GM13977 (cell line): Measurements from ENCODE around the gene ATOX1.
"Not testable (repeated sequence)": the region's sequence is repeated elsewhere in the genome, so short reads cannot be mapped to it uniquely, and the experiment has no call there.

Experiments
- DNase-seq: peaks from one replicate; pipeline ENCODE4 v3.0.0; 2012; ENCODE audit warnings: low spot score
- in situ Hi-C: fragments of 300-500 bp; cut with MboI; formaldehyde crosslinking; loops from one replicate; pipeline ENCODE4 v1.12.0; 2022; ENCODE audit warnings: low sequenced_read_pairs, low pct_unique_long_range_greater_than_20kb, mixed read lengths, inconsistent platforms; ENCODE audit not compliant: unreplicated experiment
- TF ChIP-seq, protein P1 (sequence below): IDR thresholded peaks from 2 replicates; pipeline ENCODE4 v1.5.1; 2012; ENCODE audit warnings: mild to moderate bottlenecking, control low read depth; ENCODE audit not compliant: insufficient read depth; ENCODE audit errors: extremely low read depth, missing control alignments

Gene ATOX1

DNA sequence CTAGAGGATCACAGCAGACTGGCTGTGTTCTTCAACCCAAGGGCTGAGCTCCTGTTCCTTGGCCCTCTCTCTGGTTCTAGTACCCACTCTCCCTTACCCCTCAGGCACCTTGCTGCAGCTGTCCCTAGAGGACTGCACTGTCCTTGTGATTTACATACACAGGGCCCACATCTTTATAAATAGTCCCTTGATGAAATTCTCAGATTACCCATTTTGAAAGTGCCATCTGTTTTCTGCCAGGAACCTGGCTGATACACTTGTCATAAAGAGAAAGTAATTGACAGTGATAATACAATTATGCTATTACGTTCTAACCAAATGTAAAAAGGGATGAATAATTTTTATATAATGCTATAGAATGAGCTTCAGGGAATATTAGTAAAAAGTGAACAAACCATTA lies 55.2 kb downstream of the ATOX1 start:
- TF ChIP-seq, protein P1, sequence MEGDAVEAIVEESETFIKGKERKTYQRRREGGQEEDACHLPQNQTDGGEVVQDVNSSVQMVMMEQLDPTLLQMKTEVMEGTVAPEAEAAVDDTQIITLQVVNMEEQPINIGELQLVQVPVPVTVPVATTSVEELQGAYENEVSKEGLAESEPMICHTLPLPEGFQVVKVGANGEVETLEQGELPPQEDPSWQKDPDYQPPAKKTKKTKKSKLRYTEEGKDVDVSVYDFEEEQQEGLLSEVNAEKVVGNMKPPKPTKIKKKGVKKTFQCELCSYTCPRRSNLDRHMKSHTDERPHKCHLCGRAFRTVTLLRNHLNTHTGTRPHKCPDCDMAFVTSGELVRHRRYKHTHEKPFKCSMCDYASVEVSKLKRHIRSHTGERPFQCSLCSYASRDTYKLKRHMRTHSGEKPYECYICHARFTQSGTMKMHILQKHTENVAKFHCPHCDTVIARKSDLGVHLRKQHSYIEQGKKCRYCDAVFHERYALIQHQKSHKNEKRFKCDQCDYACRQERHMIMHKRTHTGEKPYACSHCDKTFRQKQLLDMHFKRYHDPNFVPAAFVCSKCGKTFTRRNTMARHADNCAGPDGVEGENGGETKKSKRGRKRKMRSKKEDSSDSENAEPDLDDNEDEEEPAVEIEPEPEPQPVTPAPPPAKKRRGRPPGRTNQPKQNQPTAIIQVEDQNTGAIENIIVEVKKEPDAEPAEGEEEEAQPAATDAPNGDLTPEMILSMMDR, result no peak
- peak; percentile 42 for DNase-seq
- in situ Hi-C loops, result no loop called here

DNA sequence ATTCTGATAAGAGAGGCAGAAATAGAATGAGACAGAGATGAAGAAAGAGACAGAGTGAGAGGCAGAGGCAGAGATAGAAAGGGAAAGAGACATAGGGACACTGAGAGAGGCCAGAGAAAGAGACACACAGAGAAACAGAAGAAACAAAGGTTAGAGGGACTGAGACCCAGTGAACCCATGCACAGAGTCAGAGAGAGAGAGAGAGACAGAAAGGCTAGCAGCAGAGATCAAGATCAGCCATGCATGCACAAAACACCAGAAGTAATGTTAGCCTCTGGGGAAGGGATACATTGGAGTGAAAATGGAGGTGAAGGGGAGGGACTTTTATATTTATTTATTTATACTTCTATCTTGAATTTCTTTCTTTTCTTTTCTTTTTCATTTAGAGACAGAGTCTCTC lies 57.6 kb downstream of the ATOX1 start:
- in situ Hi-C loops, result no loop called here
- TF ChIP-seq, protein P1, result no peak
- peak; percentile 29 for DNase-seq

DNA sequence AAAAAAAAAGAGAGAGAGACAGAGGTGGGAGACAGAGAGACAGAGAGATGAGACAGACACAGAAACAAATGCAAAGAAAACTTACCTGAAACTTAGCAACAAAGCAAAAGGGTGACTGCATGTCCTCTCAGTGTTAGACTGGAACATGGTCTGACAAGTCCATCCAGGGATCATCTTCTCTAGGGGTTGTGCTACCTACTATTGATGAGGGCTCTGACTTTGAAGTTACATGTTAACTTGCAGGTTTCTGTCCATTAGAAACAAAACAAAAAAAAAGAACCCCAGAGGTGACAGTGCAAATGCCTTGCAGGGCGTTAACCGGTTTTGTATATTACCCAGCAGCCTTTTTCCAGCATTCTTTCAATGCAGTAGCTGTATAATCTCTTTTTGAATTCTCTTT lies 58.1 kb downstream of the ATOX1 start:
- no peak for DNase-seq
- in situ Hi-C loops, result no loop called here
- TF ChIP-seq, protein P1, result no peak

DNA sequence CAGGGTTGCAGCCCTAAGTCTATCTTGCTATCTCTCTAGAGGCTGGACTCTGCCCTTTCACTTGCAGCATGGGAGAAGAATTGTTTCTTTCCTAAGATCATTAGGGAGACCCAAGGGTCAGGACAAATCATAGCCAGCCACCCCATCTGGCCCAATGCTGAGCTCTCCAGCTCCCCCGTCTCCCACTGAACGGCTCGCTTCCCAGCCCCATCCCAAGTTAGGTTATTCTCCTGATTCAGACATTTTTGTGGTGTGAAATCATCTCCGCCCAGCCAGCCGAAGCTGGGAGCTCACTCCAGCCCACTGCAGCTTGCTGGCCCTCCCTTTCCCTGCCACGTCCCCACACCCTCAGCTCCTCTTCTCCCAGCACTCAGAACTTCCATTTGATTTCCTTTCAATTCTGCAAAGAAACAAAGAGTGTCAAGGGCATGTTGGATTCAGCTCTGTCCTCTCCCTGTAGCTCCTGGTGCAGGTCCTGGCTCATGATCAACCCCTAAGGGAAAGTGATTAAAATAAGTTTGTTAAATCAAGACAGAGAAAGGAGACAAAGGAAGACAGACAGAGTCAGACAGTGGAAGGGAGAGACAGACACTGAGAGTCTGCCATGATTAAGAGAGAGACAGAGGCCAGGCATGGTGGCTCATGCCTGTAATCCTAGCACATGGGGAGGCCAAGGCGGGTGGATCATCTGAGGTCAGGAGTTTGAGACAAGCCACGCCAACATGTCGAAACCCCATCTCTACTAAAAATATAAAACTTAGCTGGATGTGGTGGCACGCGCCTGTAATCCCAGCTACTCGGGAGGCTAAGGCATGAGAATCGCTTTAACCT lies 59.1 kb downstream of the ATOX1 start:
- TF ChIP-seq, protein P1, result no peak
- in situ Hi-C loops, result no loop called here
- no peak for DNase-seq

DNA sequence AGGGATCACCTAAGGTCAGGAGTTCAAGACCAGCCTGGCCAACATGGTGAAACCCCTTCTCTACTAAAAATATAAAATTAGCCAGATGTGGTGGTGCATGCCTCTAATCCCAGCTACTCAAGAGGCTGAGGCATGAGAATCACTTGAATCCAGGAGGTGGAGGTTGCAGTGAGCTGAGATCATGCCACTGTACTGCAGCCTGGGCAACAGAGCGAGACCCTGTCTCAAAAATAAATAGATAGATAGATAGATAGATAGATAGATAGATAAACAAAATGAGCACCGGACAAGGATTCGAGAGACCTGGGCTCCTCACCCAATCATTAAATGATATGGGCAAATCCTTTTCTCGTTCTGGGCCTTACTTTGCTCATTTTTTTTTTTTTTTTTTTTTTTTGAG lies 60.4 kb downstream of the ATOX1 start:
- DNase-seq, in situ Hi-C loops: not testable (repeated sequence)

DNA sequence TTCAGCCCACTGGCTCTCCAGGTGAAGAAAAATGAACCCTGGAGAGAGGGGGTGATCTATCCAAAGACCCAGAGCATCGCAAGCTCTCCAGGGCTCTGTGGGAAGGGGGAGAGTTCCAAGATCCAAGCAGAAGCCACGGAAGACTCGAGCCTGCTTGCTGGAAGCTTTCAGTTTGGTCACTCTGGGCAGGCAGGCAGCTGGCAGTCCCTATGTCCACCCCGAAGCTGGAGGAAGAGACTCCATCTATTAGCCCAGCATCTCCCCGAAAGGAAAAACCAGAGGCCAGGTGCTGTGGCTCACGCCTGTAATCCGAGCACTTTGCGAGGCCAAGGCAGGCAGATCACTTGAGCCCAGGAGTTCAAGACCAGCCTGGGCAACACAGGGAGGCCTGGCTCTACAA lies 61.0 kb downstream of the ATOX1 start:
- DNase-seq, result no peak
- in situ Hi-C loops, result no loop called here
- TF ChIP-seq, protein P1, result no peak

DNA sequence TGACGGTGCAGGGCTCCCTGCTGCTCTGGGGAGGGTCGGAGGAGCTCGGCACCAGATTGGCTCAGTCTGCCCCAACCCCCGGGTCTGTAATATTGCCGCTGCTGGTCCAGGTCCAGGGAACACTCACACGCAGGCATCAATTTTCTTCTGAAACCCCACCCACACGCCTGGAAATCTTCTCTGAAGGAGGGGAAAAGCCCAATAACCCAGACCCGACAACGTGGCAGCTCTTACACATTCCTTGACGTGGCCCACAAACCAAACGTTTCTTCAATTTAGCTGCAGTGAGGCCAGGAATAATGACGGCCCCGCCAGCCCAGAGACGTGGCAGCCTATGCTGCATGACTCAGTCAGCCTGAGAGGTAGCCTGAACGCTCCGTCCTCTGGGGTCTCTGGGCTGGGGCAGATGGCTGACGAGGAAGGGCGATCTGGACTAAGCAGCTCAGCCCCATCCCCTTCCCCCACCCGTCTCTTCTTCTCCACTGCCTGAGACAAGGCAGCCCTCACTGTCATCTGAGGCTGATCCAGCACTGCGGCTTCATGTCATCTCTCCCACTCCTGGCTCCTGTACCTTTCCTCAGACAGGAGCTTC lies 61.9 kb downstream of the ATOX1 start:
- no peak for DNase-seq
- TF ChIP-seq, protein P1, result no peak
- in situ Hi-C loops, result no loop called here
